Measurements from ENCODE around the gene GON4L.

- TF ChIP-seq EZH2phosphoT487 (IDR thresholded peaks at IDR 0.05; ENCODE audit: borderline replicate concordance, low read length) (no peak), CTCF (conservative IDR thresholded peaks at IDR 0.05; ENCODE audit: low read depth, low read length) (no peak)
Observed at GRCh38 chr1:155834296-155834926, 22.6 kb downstream of the GON4L start.

Measured in PC-3 (cell line).